ENCODE data around the gene DECR2. TPM values are rescaled to one million over a fixed set of nuclear protein-coding genes. Genes with fewer than 3 reads are reported as not detected.

DECR2 gene
- total and polyA plus RNA-seq, 7 donors: 15.0 to 39.1 (median 21.6) TPM

- Histone ChIP-seq H3K4me1 (peaks cover 0 to 45% (median 22%) of the 10 kb centered on the region in 4 donors), H3K9me3 (no peaks in the 10 kb centered on the region), H3K4me3 (no peak overlapping the region), H3K36me3 (no peaks in the 10 kb centered on the region), H3K27me3 (no peaks in the 10 kb centered on the region), H3K27ac (peak overlapping the region in 3 of 4 donors; percentile 80 to 87 (median 84))
- 83 to 85% methylated on average over 10 of the region's 10 CpGs for WGBS, 2 donors
- no peak for TF ChIP-seq POLR2A (IDR thresholded peaks at IDR 0.05)
- TF ChIP-seq, protein P1, sequence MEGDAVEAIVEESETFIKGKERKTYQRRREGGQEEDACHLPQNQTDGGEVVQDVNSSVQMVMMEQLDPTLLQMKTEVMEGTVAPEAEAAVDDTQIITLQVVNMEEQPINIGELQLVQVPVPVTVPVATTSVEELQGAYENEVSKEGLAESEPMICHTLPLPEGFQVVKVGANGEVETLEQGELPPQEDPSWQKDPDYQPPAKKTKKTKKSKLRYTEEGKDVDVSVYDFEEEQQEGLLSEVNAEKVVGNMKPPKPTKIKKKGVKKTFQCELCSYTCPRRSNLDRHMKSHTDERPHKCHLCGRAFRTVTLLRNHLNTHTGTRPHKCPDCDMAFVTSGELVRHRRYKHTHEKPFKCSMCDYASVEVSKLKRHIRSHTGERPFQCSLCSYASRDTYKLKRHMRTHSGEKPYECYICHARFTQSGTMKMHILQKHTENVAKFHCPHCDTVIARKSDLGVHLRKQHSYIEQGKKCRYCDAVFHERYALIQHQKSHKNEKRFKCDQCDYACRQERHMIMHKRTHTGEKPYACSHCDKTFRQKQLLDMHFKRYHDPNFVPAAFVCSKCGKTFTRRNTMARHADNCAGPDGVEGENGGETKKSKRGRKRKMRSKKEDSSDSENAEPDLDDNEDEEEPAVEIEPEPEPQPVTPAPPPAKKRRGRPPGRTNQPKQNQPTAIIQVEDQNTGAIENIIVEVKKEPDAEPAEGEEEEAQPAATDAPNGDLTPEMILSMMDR (IDR thresholded peaks at IDR 0.05): no peak
- no peak for TF ChIP-seq POLR2AphosphoS5 (IDR thresholded peaks at IDR 0.05)
- TF ChIP-seq EP300 (IDR thresholded peaks at IDR 0.05): no peak
- intact Hi-C loops (cut with DNase I): loop anchor here (10.0 kb wide), 1 partner anchor 275 kb away; the partner anchor contains the start of gene RHOT2
- DNase-seq: no peak
Measured at GRCh38 chr16:389352-389751, 12.3 kb upstream of the DECR2 start.

GRCh38 chr16:391885-392335 lies 9.8 kb upstream of the DECR2 start:
- Histone ChIP-seq H3K36me3 (no peaks in the 10 kb centered on the region), H3K4me1 (peaks cover 0 to 38% (median 23%) of the 10 kb centered on the region in 4 donors), H3K9me3 (no peaks in the 10 kb centered on the region), H3K27me3 (no peaks in the 10 kb centered on the region), H3K4me3 (no peak overlapping the region), H3K27ac (no peak overlapping the region)
- WGBS, 2 donors: 64 to 72% methylated on average over 7 of the region's 7 CpGs
- DNase-seq: no peak
- TF ChIP-seq, protein P1 (IDR thresholded peaks at IDR 0.05): peak; percentile 28 to 62 (median 44)
- no peak for TF ChIP-seq POLR2AphosphoS5 (IDR thresholded peaks at IDR 0.05)
- intact Hi-C loops (cut with DNase I): loop anchor here (5.0 kb wide), 1 partner anchor 95 kb away; no protein-coding TSS in a partner anchor

- no peak overlapping the region for H3K4me3 ChIP-seq
- no peak for DNase-seq
- intact Hi-C loops (cut with DNase I): loop anchor here (5.0 kb wide), 1 partner anchor 95 kb away; no protein-coding TSS in a partner anchor
- WGBS, 2 donors: 79 to 93% methylated on average over 7 of the region's 7 CpGs
- H3K9me3 ChIP-seq: no peaks in the 10 kb centered on the region
- H3K4me1 ChIP-seq: peaks cover 0 to 32% (median 18%) of the 10 kb centered on the region in 4 donors
- TF ChIP-seq, protein P1 (IDR thresholded peaks at IDR 0.05): no peak
- TF ChIP-seq EP300 (IDR thresholded peaks at IDR 0.05) (no peak), POLR2AphosphoS5 (IDR thresholded peaks at IDR 0.05) (no peak), POLR2A (IDR thresholded peaks at IDR 0.05) (no peak)
- H3K27me3 ChIP-seq: no peaks in the 10 kb centered on the region
- H3K27ac ChIP-seq: no peak overlapping the region
- no peaks in the 10 kb centered on the region for H3K36me3 ChIP-seq
Measured at GRCh38 chr16:392450-393030, 9.1 kb upstream of the DECR2 start.

- no peak for TF ChIP-seq POLR2AphosphoS5 (IDR thresholded peaks at IDR 0.05)
- Histone ChIP-seq H3K36me3 (peaks cover 0 to 10% (median 0%) of the 10 kb centered on the region in 4 donors), H3K4me3 (peak overlapping the region in 3 of 4 donors; percentile 82 to 90 (median 83)), H3K27me3 (no peaks in the 10 kb centered on the region), H3K9me3 (no peaks in the 10 kb centered on the region), H3K27ac (peak overlapping the region; percentile 87 to 98 (median 97)), H3K4me1 (peaks cover 0 to 42% (median 32%) of the 10 kb centered on the region in 4 donors)
- 11 to 34% methylated on average over 3 of the region's 3 CpGs for WGBS, 2 donors
- no peak for DNase-seq
- intact Hi-C loops (cut with DNase I): no loop called here
Measured at GRCh38 chr16:396199-396598, 5.5 kb upstream of the DECR2 start.

DNA sequence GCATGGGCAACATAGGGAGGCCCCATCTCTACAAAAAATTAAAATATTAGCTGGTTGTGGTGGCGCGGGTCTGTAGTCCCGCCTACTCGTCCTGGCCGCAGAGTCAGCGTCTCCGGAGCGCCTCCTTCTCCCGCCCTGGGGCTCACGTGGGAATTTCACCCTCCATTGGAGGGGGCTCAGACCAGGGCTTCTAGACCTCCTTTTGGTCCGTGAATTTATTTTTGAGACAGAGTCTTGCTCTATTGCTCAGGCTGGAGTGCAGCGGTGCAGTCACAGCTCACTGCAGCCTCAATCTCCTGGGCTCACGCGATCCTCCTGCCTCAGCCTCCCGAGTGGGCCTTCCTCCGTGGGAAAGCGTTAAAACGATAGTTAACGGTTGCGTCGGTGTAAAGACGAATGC lies 5.1 kb upstream of the DECR2 start:
- Histone ChIP-seq H3K4me1 (peaks cover 0 to 43% (median 33%) of the 10 kb centered on the region in 4 donors), H3K27ac (peak overlapping the region; percentile 87 to 98 (median 97)), H3K36me3 (peaks cover 0 to 10% (median 0%) of the 10 kb centered on the region in 4 donors), H3K9me3 (no peaks in the 10 kb centered on the region), H3K4me3 (peak overlapping the region; percentile 19 to 90 (median 82)), H3K27me3 (no peaks in the 10 kb centered on the region)
- intact Hi-C loops (cut with DNase I): no loop called here
- TF ChIP-seq, protein P1 (IDR thresholded peaks at IDR 0.05): no peak
- TF ChIP-seq POLR2A (IDR thresholded peaks at IDR 0.05): peak in 1 of 2 donors; percentile 18
- TF ChIP-seq EP300 (IDR thresholded peaks at IDR 0.05): no peak
- TF ChIP-seq POLR2AphosphoS5 (IDR thresholded peaks at IDR 0.05): peak in 2 of 4 donors; percentile 14 to 53
- WGBS, 2 donors: 4% methylated on average over 22 of the region's 22 CpGs
- DNase-seq: peak; percentile 80

All from sigmoid colon (tissue), 7 donors.